NCI-H1092 treated with DMSO at 0.1 percent for 48 hours (cell line): ENCODE data around the gene DYRK1A.

Experiments used
- DNase-seq: peaks from one replicate; lab custom pipeline; 2025; lab: John Stamatoyannopoulos, UW

Gene DYRK1A

DNA sequence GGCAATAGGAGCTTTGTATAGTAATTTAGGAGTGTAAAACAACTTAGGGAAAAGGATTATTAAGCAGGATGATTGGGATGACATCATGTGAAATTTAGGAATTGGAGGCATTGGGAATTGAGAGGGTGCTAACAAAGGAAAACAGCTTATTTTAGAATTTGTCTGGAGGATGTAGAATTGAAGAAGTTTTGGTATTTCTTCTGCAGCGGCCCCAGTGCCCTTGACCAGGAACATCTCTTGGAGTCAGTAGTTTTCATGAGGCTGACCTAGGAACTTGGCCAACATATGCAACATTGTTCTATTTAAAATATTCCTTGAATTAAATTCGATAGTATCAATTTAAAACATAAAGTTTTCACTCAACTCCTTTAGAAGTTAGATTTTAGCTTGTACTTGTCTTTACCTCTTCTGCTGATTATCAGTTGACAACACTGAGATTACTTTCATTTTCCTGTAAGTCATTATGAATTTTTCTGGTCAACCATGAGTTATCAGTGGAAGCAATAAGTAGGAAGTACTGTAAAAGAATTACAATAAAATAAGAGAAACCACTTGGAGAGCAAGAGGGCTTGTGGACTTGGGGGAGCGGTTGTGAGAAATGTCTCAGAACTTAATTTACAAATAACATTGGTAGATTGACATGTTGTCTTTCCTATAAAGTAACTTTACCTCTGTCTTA, 52.8 kb downstream of the DYRK1A start:
- DNase-seq: no peak

GRCh38 chr21:37421306-37421705, 54.7 kb downstream of the DYRK1A start:
- no peak for DNase-seq

DNA sequence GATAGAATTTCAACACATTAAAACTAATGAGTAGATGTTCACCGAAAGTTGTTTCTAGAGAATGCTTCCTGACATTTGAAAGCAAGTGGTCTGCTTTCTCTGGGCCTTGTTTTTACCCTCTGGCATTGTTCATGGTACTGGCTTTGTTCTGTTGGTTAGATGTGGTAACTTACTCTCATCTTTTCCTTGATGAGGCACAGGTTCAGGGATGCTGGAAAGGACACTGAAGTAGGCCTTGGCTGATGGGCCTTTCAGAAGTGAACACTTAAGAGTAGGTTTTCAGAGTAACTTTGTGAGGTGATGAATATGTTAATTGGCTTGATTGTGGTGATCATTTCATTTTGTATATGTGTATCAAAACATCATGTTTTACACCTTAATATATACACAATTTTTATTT, 55.8 kb downstream of the DYRK1A start:
- no peak for DNase-seq

- no peak for DNase-seq
These were observed 56.5 kb downstream of the DYRK1A start for GRCh38 chr21:37423103-37423502.

- no peak for DNase-seq
These were observed 57.8 kb downstream of the DYRK1A start for GRCh38 chr21:37424396-37424795.

DNA sequence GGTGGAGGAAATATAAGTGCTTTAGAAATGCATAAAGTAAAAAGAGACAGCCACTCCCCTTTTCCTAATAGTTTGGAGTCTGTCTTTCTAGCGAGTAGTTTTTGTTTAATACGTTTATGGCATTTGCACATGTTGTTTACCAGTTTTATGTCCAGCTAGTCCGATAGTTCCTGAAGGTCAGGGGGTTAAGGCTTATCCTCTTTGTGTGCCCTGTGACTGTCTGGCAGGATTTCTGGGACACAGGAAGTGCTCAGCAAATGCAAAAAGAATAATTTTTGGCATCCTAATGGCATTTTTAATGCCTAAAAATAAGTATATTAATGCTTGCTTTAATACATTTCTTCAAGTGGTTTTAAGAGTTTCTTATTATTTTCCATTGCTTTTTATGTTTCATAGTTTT, 58.4 kb downstream of the DYRK1A start:
- DNase-seq: no peak

DNA sequence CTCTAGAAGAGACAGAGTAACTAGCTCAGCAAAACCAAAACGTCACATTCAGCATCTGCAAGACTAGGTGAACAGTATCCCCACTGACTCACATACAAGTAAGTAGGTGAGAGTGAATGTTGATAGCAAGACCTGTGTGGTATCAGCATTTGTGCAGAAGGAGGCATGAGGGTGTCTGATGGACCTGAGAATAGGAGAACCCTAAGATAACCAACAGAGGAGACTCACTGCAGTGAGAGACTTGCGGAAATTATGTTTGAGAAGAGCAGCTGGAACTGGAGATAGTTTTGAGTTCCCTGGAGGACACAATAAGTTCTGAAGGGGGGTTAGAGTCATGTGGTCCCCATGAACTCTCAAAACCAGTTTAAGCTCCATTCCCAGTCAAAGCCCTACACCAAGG, 59.1 kb downstream of the DYRK1A start:
- no peak for DNase-seq

GRCh38 chr21:37427221-37427620, 60.6 kb downstream of the DYRK1A start:
- no peak for DNase-seq

- DNase-seq: no peak
These were observed 62.8 kb downstream of the DYRK1A start for GRCh38 chr21:37429356-37429755.

DNA sequence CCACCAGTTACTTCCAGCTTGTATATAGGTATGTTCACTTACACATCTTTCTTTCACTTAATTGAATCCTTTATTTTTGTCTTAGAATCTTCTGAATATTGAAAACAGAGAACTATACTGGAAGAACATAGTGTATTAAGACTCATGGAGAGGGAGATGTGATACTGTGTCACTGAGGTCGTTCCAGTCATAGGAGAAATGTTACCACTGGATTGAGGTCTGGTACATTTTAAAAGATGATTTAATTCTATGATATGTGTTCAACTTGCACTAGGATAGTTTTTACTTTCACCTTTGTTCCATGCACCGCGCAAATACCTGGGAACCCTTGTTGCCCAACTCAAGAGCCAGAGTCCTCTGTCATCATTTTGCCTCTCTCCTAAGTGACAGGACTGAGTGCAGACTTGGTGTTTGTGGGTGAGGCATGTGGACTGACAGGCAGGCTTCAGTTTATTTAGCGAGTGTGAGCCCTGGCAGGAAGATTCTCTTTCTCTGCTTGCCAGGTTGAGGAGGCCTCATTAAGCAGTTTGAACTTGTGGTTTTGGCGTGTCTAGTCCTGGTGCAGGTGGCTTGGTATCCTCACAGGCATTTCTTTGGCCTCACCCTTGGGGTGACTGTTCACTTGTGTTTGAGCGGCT, 63.7 kb downstream of the DYRK1A start:
- DNase-seq: no peak

DNA sequence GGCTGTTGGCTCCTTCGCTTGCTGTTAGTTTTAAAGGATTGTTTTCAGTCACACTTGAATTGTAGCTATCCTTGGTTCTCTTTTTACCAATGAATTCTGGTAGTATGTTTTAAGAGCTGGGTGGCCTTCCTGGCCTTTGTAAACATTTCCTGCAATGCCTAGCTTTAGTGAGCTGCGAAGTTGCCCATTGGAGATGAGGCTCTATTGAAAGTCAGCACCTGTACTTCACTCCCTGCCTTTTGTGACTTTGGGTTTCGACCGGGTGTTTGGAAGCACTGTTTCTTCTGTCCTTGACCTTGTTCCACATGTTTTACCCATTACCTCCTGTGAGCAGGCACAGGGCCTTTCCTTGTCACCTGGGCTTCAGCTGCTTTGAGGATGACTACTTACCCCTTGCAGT, 64.7 kb downstream of the DYRK1A start:
- DNase-seq: no peak

DNA sequence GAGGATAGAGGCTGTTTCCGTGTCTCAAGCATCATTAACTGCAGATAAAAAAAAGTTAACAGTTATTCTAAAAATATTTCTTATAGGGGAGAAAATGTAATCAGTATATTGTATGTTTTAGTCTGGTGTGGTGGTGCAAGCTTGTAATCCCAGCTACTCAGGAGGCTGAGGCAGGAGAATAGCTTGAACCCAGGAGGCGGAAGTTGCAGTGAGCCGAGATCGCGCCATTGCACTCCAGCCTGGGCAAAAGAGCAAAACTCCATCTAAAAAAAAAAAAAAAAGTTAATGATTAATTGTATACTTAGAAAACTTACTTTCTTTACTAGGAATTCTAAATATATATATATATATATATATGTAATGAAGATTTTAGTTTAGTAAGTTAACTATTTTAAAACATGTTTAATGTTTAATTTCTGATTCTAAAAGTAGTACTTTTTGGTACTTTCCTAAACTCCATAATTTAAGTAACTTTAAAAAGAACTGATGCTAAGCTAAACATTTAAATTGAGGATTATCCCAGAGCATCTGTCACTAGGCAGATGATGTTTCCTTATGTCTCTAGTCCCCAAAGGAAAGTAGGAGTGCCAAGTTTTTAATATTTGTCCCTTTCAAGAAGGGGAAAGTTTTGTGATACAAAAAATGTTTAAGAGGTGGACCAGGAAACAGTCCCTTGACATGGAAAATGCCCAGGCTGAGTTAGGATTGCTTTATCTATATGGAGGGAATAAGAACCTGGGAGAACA, 66.3 kb downstream of the DYRK1A start:
- no peak for DNase-seq

DNA sequence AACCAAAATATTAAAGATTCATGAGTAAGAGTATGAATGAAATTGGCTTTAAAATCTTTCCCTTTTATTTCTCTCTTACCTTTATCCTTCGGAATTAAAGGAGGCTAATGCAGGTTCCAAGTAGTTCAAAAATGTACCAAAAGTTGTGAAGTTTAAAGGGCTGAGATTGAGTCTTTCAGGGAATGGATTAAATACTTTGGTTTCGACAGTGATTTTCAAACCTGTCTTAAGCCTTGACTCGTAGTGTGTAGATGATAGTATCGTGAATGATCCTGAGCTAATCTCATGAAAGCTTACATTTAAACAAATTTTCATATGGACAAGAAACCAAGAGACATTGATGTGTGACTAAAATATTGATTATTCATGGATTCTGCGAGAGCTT, 66.9 kb downstream of the DYRK1A start:
- no peak for DNase-seq

DNA sequence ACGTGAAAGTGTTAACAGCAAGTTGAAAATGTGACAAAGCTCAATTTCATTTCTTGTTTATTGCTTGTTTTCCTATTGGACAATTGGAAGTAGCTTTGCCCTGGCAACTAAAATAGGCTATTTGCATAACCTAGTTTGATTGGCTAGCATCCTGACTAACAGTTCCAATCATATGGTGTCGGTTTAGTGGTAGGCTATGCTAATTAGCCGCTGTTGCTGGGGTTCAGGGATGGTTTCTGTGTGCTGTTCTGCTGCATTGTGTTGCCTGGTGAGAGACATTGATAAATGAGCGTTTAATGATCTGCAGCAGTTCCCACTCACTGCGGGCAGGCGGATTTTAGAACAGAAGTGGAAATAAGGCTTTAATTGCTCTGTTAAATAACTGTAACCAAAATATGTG, 68.5 kb downstream of the DYRK1A start:
- DNase-seq: no peak

- DNase-seq: no peak
These were observed 69.1 kb downstream of the DYRK1A start for GRCh38 chr21:37435711-37436110.

DNA sequence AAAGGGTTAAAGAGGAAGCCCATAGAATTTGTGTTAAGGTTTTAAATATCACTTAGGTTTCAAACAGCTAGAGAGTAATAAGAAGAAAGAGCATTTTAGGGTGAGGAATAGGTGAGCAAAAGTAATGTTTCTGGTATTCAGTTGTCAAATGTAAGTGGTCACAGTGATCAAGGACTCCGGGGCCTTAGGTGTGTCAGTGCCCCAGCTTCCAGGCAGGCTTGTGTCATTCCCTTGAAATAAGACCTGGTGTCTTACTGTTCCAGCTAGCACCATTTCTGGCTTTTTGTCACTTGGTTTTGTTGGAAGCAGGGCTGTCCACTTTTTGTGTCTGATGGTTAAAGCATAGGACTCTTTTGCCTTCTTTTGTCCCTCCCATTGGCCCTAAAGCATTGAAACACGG, 69.6 kb downstream of the DYRK1A start:
- no peak for DNase-seq

- no peak for DNase-seq
These were observed 71.0 kb downstream of the DYRK1A start for GRCh38 chr21:37437376-37438080.

- no peak for DNase-seq
These were observed 77.1 kb downstream of the DYRK1A start for GRCh38 chr21:37443683-37444082.

GRCh38 chr21:37445228-37445627, 78.7 kb downstream of the DYRK1A start:
- DNase-seq: no peak

DNA sequence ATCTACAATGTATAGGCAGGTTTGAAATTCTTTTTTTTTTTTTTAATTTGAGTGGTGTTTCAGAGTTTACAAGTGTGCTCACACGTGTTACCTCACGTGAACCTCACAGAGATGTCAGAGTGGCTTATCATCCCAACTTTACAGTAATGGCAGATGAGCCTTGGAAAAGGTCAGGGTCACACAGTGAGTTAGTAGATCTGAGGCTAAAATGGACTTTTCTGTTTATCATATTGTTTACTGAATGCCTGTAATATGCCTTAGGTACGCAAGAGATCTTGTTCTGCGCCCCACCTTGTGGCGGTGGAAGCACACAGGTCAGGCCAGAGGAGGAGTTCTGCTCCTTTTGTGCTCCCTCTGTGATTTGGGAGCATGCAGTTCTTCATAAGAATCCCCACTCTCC, 80.0 kb downstream of the DYRK1A start:
- no peak for DNase-seq

GRCh38 chr21:37447288-37447936, 80.8 kb downstream of the DYRK1A start:
- DNase-seq: no peak

DNA sequence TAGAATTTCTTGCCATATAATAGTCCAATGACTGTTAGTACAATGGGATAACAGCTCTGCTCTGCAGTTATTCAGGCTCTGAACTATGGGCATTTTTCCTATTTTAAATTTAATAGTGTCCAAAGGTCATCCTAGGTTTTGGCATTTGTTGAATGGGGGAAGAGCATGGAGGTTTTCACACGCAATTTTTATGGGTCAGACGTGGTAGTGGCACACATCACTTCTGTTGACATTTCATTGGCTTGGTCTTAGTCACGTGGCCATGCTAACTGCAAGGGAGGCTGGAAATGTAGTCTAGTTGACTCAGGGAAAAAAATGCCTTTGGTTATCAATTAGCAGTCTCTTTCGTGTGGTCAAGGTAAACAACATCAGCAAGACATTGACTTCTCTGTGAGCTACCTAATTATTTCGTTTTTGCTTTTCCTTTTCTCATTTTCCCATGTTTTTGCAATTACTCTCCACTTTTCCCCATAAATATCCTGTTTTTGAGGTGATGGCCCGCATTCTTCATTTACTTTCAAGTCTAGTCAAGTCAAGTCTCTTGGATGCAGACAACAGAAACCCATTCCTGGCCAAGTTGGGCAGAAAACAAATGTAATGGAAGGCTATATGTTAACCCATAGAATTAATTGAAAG, 82.8 kb downstream of the DYRK1A start:
- DNase-seq: no peak
